Pancreas (tissue), 10 donors: Measurements from ENCODE around the gene MAP3K5. TPM values are rescaled to one million over a fixed set of nuclear protein-coding genes. Genes with fewer than 3 reads are reported as not detected.
A peak's percentile ranks its signal among the peaks of the same experiment; 100 is the strongest.

Experiments used
- ATAC-seq, 4 donors: fragments of 200-7000 bp; cut with Tn5 transposase; one replicate each; pipeline versions ENCODE4 v1.8.0 to v1.9.1; 2020; ENCODE audit warnings: mild to moderate bottlenecking in 4 of 4, moderate library complexity in 4 of 4
- DNase-seq, 6 donors: peaks; one replicate each; pipeline ENCODE4 v3.0.0-alpha.2; 2020
- FAIRE-seq: peaks from 2 replicates; lab custom pipeline; 2012; peaks lifted over from hg19 to GRCh38; lab: Jason Lieb, UNC
- H3K27ac ChIP-seq, 4 donors: fragments of 200-600 bp; sonication (generic); 1 replicate in 3 of 4; 2 replicates in 1 of 4; pipeline versions ENCODE4 v1.5.0 to v1.8.0; 2020
- H3K27me3 ChIP-seq, 4 donors: fragments of 200-600 bp; one replicate each; pipeline ENCODE4 v1.8.0; 2021
- H3K36me3 ChIP-seq, 3 donors: fragments of 200-600 bp; sonication (generic) in 1 of 3; one replicate each; pipeline versions ENCODE4 v1.5.0 to v1.8.0; 2020 to 2021
- H3K4me1 ChIP-seq, 3 donors: fragments of 200-600 bp; one replicate each; pipeline ENCODE4 v1.8.0; 2021
- H3K4me3 ChIP-seq, 4 donors: fragments of 200-600 bp; sonication (generic) in 2 of 4; one replicate each; pipeline versions ENCODE4 v1.5.0 to v1.8.0; 2020 to 2021
- H3K9me3 ChIP-seq, 4 donors: fragments of 200-600 bp; one replicate each; pipeline ENCODE4 v1.8.0; 2021
- WGBS, 2 donors: extraction: QIAGEN DNeasy Blood & Tissue Kit; methylation state at CpG; one replicate each; pipeline ENCODE4 v1.1.7; 2013; 5-methylcytosine and 5-hydroxymethylcytosine counted together
- intact Hi-C, 3 donors: fragments of 100-400 bp; cut with DNase I; formaldehyde crosslinking; loops; one replicate each; pipeline versions ENCODE4 v1.11.1 to v1.14.2; 2022
- polyA plus RNA-seq, 2 donors: library from polyadenylated mRNA; stranded (reverse); fragments of 200-250 nt; gene quantifications; one replicate each; pipeline ENCODE4 v1.2.3, GENCODE V29; 2013
- total RNA-seq, 6 donors: library from RNA; stranded (reverse); fragmentation: NEBNext Ultra II Directional in 4 of 6; extraction: Animal tissue kit (Norgen Biotek cat#: 25700) in 4 of 6; gene quantifications; one replicate each; pipeline versions ENCODE4 v1.2.1 to v1.2.4, GENCODE V29; 2021 to 2023
- TF ChIP-seq, protein P1 (sequence below), 4 donors: fragments of 200-600 bp; sonication (generic) in 3 of 4; IDR thresholded peaks; one replicate each; pipeline versions ENCODE4 v1.5.0 to v1.8.0; 2021; ENCODE audit warnings: antibody characterized with exemption in 4 of 4
- donor health status: healthy with polysubstance abuse.
- donor health status: DM: no; HTN: no; CAD: no; lungs with moderate emphysema.
- donor health status: DM: no; HTN: no; CAD: no.
- donor health status: control.
- donor health status: control.
- donor health status: Bipolar disorder and iron deficiency.
- donor health status: DM: yes; HTN: yes; CAD: no.
- donor health status: DM: no; HTN: no; CAD: no.
- donor health status: DM: no; HTN: no; CAD: no.
- donor health status: DM: yes; HTN: yes; CAD: no.

MAP3K5 gene
- total and polyA plus RNA-seq, 8 donors = 6.7 to 28.6 (median 19.4) TPM

GRCh38 chr6:136654086-136654485, 138.2 kb downstream of the MAP3K5 start:
- 41 to 49% methylated on average over 2 of the region's 2 CpGs for WGBS, 2 donors
- Histone ChIP-seq H3K27me3 (no peaks in the 10 kb centered on the region), H3K4me1 (peaks cover 15 to 41% (median 19%) of the 10 kb centered on the region in 3 donors)

GRCh38 chr6:136652656-136653055, 139.6 kb downstream of the MAP3K5 start:
- intact Hi-C loops = no loop called here
- TF ChIP-seq, protein P1, sequence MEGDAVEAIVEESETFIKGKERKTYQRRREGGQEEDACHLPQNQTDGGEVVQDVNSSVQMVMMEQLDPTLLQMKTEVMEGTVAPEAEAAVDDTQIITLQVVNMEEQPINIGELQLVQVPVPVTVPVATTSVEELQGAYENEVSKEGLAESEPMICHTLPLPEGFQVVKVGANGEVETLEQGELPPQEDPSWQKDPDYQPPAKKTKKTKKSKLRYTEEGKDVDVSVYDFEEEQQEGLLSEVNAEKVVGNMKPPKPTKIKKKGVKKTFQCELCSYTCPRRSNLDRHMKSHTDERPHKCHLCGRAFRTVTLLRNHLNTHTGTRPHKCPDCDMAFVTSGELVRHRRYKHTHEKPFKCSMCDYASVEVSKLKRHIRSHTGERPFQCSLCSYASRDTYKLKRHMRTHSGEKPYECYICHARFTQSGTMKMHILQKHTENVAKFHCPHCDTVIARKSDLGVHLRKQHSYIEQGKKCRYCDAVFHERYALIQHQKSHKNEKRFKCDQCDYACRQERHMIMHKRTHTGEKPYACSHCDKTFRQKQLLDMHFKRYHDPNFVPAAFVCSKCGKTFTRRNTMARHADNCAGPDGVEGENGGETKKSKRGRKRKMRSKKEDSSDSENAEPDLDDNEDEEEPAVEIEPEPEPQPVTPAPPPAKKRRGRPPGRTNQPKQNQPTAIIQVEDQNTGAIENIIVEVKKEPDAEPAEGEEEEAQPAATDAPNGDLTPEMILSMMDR (IDR thresholded peaks at IDR 0.05) = no peak
- ATAC-seq = peak; percentile 60 to 82 (median 70)
- Histone ChIP-seq H3K27me3 (no peaks in the 10 kb centered on the region), H3K27ac (peak overlapping the region in 2 of 4 donors; percentile 3 to 50), H3K4me1 (peaks cover 19 to 49% (median 21%) of the 10 kb centered on the region in 3 donors), H3K4me3 (no peak overlapping the region), H3K36me3 (no peaks in the 10 kb centered on the region), H3K9me3 (no peaks in the 10 kb centered on the region)
- FAIRE-seq = no peak
- no peak for DNase-seq

More at GRCh38 chr6:136654086-136654485, 138.2 kb downstream of the MAP3K5 start:
- no peak for FAIRE-seq
- TF ChIP-seq, protein P1 (IDR thresholded peaks at IDR 0.05) = no peak
- Histone ChIP-seq H3K27ac (peak overlapping the region in 2 of 4 donors; percentile 15 to 42), H3K36me3 (no peaks in the 10 kb centered on the region), H3K9me3 (no peaks in the 10 kb centered on the region), H3K4me3 (no peak overlapping the region)
- no peak for DNase-seq
- peak in 1 of 4 donors; percentile 30 for ATAC-seq
- intact Hi-C loops = no loop called here

DNA sequence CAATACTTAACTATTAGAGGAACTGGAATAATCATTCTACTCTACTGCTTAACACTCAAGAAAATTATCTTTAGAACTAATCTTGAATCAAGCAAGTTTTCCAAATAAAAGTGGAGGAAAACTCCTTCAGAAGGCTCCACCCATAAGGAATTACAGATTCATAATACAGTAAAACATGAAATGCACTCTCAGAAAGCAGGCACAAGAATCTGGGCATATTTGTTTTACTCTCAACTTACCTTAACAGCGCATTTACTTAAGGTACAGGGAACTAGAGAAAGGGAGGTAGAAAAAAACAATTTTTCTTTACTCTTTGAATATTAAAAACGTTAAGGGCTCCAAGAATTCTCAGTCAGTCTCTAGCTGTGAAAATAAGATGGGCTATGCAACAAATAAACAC, 140.3 kb downstream of the MAP3K5 start:
- 48 to 56% methylated on average over 2 of the region's 2 CpGs for WGBS, 2 donors
- H3K36me3 ChIP-seq = no peaks in the 10 kb centered on the region

GRCh38 chr6:136647363-136647852, 144.9 kb downstream of the MAP3K5 start:
- H3K27ac ChIP-seq = peak overlapping the region in 2 of 4 donors; percentile 37 to 66
- no peak for FAIRE-seq
- no peaks in the 10 kb centered on the region for H3K27me3 ChIP-seq
- H3K4me3 ChIP-seq = no peak overlapping the region
- no peaks in the 10 kb centered on the region for H3K36me3 ChIP-seq
- intact Hi-C loops = loop anchor here in 2 of 3 donors (5.0 kb wide), 1 partner anchor 145 kb away; the partner anchor contains the start of gene MAP3K5 (in 2 of the 2)
- 39% methylated on average over 9 of the region's 9 CpGs for WGBS, 2 donors
- DNase-seq = peak in 2 of 6 donors; percentile 25 to 37
- TF ChIP-seq, protein P1 (IDR thresholded peaks at IDR 0.05) = no peak
- H3K9me3 ChIP-seq = no peaks in the 10 kb centered on the region
- peak; percentile 35 to 59 (median 48) for ATAC-seq
- peaks cover 0 to 39% (median 17%) of the 10 kb centered on the region in 3 donors for H3K4me1 ChIP-seq

More for the DNA sequence above, 140.3 kb downstream of the MAP3K5 start:
- no peak for FAIRE-seq
- TF ChIP-seq, protein P1 (IDR thresholded peaks at IDR 0.05) = no peak
- Histone ChIP-seq H3K27me3 (no peaks in the 10 kb centered on the region), H3K4me3 (no peak overlapping the region), H3K9me3 (no peaks in the 10 kb centered on the region), H3K4me1 (peaks cover 19 to 50% (median 23%) of the 10 kb centered on the region in 3 donors), H3K27ac (peak overlapping the region in 2 of 4 donors; percentile 3 to 50)
- no peak for ATAC-seq
- intact Hi-C loops = no loop called here
- no peak for DNase-seq

DNA sequence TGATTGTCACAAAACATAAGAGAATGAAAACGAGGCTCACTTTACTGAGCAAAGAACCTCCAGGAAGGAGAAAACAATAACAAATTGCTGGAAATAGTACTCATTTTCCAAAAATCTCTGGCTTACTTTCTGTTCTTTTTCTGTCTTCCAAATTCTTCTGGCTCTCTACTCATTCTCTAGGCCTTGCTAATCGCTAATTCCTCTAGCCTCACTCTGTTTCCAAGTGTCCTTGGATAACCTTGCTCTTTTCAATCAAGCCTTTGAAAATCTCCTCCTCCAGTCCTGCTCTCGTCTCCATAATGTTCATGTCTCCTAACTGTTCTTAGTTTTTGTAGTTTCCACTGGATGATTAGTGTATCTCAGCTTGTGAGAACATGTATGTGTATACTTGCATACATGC, 145.9 kb downstream of the MAP3K5 start:
- TF ChIP-seq, protein P1 (IDR thresholded peaks at IDR 0.05) = no peak
- DNase-seq = no peak
- Histone ChIP-seq H3K27ac (peak overlapping the region in 2 of 4 donors; percentile 14 to 66), H3K9me3 (no peaks in the 10 kb centered on the region), H3K4me3 (no peak overlapping the region), H3K27me3 (no peaks in the 10 kb centered on the region), H3K36me3 (no peaks in the 10 kb centered on the region), H3K4me1 (peaks cover 0 to 35% (median 14%) of the 10 kb centered on the region in 3 donors)
- 24 to 28% methylated on average over 3 of the region's 3 CpGs for WGBS, 2 donors
- intact Hi-C loops = loop anchor here in 2 of 3 donors (5.0 kb wide), 1 partner anchor 146 kb away; the partner anchor contains the start of gene MAP3K5 (in 2 of the 2)
- ATAC-seq = peak in 1 of 4 donors; percentile 10
- no peak for FAIRE-seq
